Astrocyte (in vitro differentiated cells and primary cell): Measurements from ENCODE around the gene RCAN2. TPM values are rescaled to one million over a fixed set of nuclear protein-coding genes. Genes with fewer than 3 reads are reported as not detected.

Experiments
- DNase-seq: peaks from one replicate; pipeline ENCODE4 v3.0.0-alpha.2; 2010; ENCODE audit warnings: low read depth
- FAIRE-seq: peaks from 2 replicates; lab custom pipeline; 2011; peaks lifted over from hg19 to GRCh38; lab: Jason Lieb, UNC
- H2AFZ ChIP-seq: 2 replicates; pipeline ENCODE4 v1.6.0; 2012; ENCODE audit warnings: low read depth, low read length, inconsistent platforms
- H3K27ac ChIP-seq: 2 replicates; pipeline ENCODE4 v1.5.1; 2011; ENCODE audit warnings: low read depth, low read length, inconsistent platforms
- H3K27me3 ChIP-seq: 2 replicates; pipeline ENCODE4 v1.6.0; 2011; ENCODE audit warnings: low read length, inconsistent platforms; ENCODE audit not compliant: insufficient read depth
- H3K36me3 ChIP-seq: 2 replicates; pipeline ENCODE4 v1.5.1; 2011; ENCODE audit warnings: low read length, inconsistent platforms; ENCODE audit not compliant: insufficient read depth
- H3K4me1 ChIP-seq: 2 replicates; pipeline ENCODE4 v1.5.1; 2011; ENCODE audit warnings: low read length, inconsistent platforms; ENCODE audit not compliant: insufficient read depth
- H3K4me2 ChIP-seq: 2 replicates; pipeline ENCODE4 v1.6.0; 2012; ENCODE audit warnings: low read length, inconsistent platforms
- H3K4me3 ChIP-seq: 2 replicates; pipeline ENCODE4 v1.5.1; 2011; ENCODE audit warnings: low read depth, mild to moderate bottlenecking, low read length, inconsistent platforms; ENCODE audit not compliant: insufficient read depth
- H3K79me2 ChIP-seq: 2 replicates; pipeline ENCODE4 v1.6.0; 2012; ENCODE audit warnings: mild to moderate bottlenecking, low read length, inconsistent platforms; ENCODE audit not compliant: insufficient read depth
- H3K9ac ChIP-seq: 2 replicates; pipeline ENCODE4 v1.6.0; 2012; ENCODE audit warnings: mild to moderate bottlenecking, low read length, inconsistent platforms
- H3K9me3 ChIP-seq: 2 replicates; pipeline ENCODE4 v1.5.1; 2012; ENCODE audit warnings: low read depth, mild to moderate bottlenecking, low read length, inconsistent platforms; ENCODE audit not compliant: insufficient read depth
- H4K20me1 ChIP-seq: 2 replicates; pipeline ENCODE4 v1.6.0; 2012; ENCODE audit warnings: low read length, inconsistent platforms; ENCODE audit not compliant: insufficient read depth
- H3K27ac Mint-ChIP-seq: one replicate; pipeline ENCODE4 v1.8.0; 2021; ENCODE audit warnings: mild to moderate bottlenecking, mixed read lengths; ENCODE audit not compliant: unreplicated experiment
- H3K27me3 Mint-ChIP-seq: one replicate; pipeline ENCODE4 v1.8.0; 2021; ENCODE audit warnings: low read depth, mixed read lengths; ENCODE audit not compliant: unreplicated experiment
- H3K36me3 Mint-ChIP-seq: one replicate; pipeline ENCODE4 v1.8.0; 2021; ENCODE audit warnings: low read depth, mixed read lengths; ENCODE audit not compliant: unreplicated experiment
- H3K4me1 Mint-ChIP-seq: one replicate; pipeline ENCODE4 v1.8.0; 2021; ENCODE audit warnings: low read depth, mixed read lengths; ENCODE audit not compliant: unreplicated experiment
- H3K4me3 Mint-ChIP-seq: one replicate; pipeline ENCODE4 v1.8.0; 2021; ENCODE audit warnings: mild to moderate bottlenecking, moderate library complexity, mixed read lengths; ENCODE audit not compliant: unreplicated experiment
- H3K9me3 Mint-ChIP-seq: one replicate; pipeline ENCODE4 v1.8.0; 2021; ENCODE audit warnings: mild to moderate bottlenecking, mixed read lengths; ENCODE audit not compliant: unreplicated experiment
- CTCF ChIP-seq: IDR thresholded peaks from 2 replicates; pipeline ENCODE4 v1.5.1; 2011; ENCODE audit warnings: low read depth, mild to moderate bottlenecking, inconsistent platforms, low read length, moderate library complexity; ENCODE audit not compliant: insufficient read depth
- EZH2 ChIP-seq: IDR thresholded peaks from 2 replicates; pipeline ENCODE4 v1.6.1; 2012; ENCODE audit warnings: mild to moderate bottlenecking, low read length, inconsistent platforms; ENCODE audit not compliant: insufficient read depth
- total RNA-seq: library from RNA; stranded (reverse); gene quantifications from 2 replicates; pipeline ENCODE4 v1.2.1, GENCODE V29; 2021

RCAN2 gene
- total RNA-seq, 1 donor from 2014 or later, result 10.6 TPM

- H3K4me1 ChIP-seq, result no peaks in the 10 kb centered on the region
- H3K27ac ChIP-seq, result no peak overlapping the region
- Mint-ChIP-seq H3K27me3 (no peaks in the 10 kb centered on the region), H3K36me3 (no peaks in the 10 kb centered on the region), H3K4me1 (no peaks in the 10 kb centered on the region), H3K4me3 (no peak overlapping the region), H3K27ac (no peak overlapping the region), H3K9me3 (peaks cover 5% of the 10 kb centered on the region)
- H3K9me3 ChIP-seq, result no peaks in the 10 kb centered on the region
- no peaks in the 10 kb centered on the region for H3K79me2 ChIP-seq
- FAIRE-seq (no peak), DNase-seq (no peak)
- no peak overlapping the region for H3K4me2 ChIP-seq
- H2AFZ ChIP-seq, result no peak overlapping the region
- H4K20me1 ChIP-seq, result no peaks in the 10 kb centered on the region
- H3K4me3 ChIP-seq, result no peak overlapping the region
- H3K36me3 ChIP-seq, result no peaks in the 10 kb centered on the region
- TF ChIP-seq EZH2, result no peak
- TF ChIP-seq CTCF, result no peak
- H3K9ac ChIP-seq, result no peak overlapping the region
- H3K27me3 ChIP-seq, result no peaks in the 10 kb centered on the region
These were observed 184.8 kb downstream of the RCAN2 start for GRCh38 chr6:46306431-46306830.

- no peak for DNase-seq
- TF ChIP-seq EZH2 (no peak), CTCF (no peak)
- Histone ChIP-seq H2AFZ (no peak overlapping the region), H3K4me3 (no peak overlapping the region), H3K4me2 (no peak overlapping the region), H3K36me3 (no peaks in the 10 kb centered on the region), H3K27me3 (no peaks in the 10 kb centered on the region), H3K9me3 (no peaks in the 10 kb centered on the region), H3K9ac (no peak overlapping the region), H3K4me1 (no peaks in the 10 kb centered on the region), H3K27ac (no peak overlapping the region), H4K20me1 (no peaks in the 10 kb centered on the region), H3K79me2 (no peaks in the 10 kb centered on the region)
- no peaks in the 10 kb centered on the region for H3K36me3 Mint-ChIP-seq
- H3K9me3 Mint-ChIP-seq, result peaks cover 3% of the 10 kb centered on the region
- no peaks in the 10 kb centered on the region for H3K4me1 Mint-ChIP-seq
- FAIRE-seq, result no peak
- no peaks in the 10 kb centered on the region for H3K27me3 Mint-ChIP-seq
- no peak overlapping the region for H3K4me3 Mint-ChIP-seq
- H3K27ac Mint-ChIP-seq, result no peak overlapping the region
These were observed 185.4 kb downstream of the RCAN2 start for GRCh38 chr6:46305833-46306232.

- Histone ChIP-seq H3K4me2 (no peak overlapping the region), H4K20me1 (no peaks in the 10 kb centered on the region), H2AFZ (no peak overlapping the region), H3K9ac (no peak overlapping the region), H3K79me2 (no peaks in the 10 kb centered on the region), H3K27me3 (no peaks in the 10 kb centered on the region), H3K4me1 (no peaks in the 10 kb centered on the region), H3K4me3 (no peak overlapping the region), H3K9me3 (no peaks in the 10 kb centered on the region), H3K27ac (no peak overlapping the region), H3K36me3 (no peaks in the 10 kb centered on the region)
- FAIRE-seq (no peak), DNase-seq (no peak)
- no peaks in the 10 kb centered on the region for H3K27me3 Mint-ChIP-seq
- H3K4me3 Mint-ChIP-seq, result no peak overlapping the region
- TF ChIP-seq CTCF (no peak), EZH2 (no peak)
- H3K4me1 Mint-ChIP-seq, result no peaks in the 10 kb centered on the region
- no peaks in the 10 kb centered on the region for H3K36me3 Mint-ChIP-seq
- peaks cover 3% of the 10 kb centered on the region for H3K9me3 Mint-ChIP-seq
- no peak overlapping the region for H3K27ac Mint-ChIP-seq
These were observed 186.0 kb downstream of the RCAN2 start for GRCh38 chr6:46305236-46305635.
